GM18867 (cell line): ENCODE results near the gene AGBL1.
"Not testable (repeated sequence)": the region's sequence is repeated elsewhere in the genome, so short reads cannot be mapped to it uniquely, and the experiment has no call there.

ENCODE experiments used
- ATAC-seq: cut with Tn5 transposase; IDR thresholded peaks from one replicate; pipeline ENCODE4 v1.9.1; 2021; ENCODE audit warnings: mild to moderate bottlenecking, moderate library complexity; ENCODE audit not compliant: unreplicated experiment

Gene AGBL1

GRCh38 chr15:86392296-86392695, 312.6 kb downstream of the AGBL1 start:
- no peak for ATAC-seq

DNA sequence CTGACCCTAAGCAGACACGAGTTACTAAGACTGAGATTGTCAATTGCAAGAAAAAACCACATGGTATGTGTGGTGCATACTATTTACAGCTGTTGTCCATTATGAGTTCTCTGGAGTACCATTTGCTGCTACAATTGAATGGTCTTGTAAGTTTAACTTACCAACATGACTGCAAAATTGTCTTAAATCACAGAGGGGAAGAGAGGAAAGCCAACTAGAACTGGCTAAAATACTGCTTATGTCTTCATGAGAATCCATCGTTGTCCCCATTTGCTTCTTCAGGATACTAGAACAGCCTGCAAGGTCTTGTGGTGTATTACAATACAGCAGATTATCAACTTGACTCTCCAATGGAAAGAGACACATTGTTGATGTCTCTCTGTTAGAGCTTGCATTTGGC, 313.2 kb downstream of the AGBL1 start:
- ATAC-seq, result no peak

DNA sequence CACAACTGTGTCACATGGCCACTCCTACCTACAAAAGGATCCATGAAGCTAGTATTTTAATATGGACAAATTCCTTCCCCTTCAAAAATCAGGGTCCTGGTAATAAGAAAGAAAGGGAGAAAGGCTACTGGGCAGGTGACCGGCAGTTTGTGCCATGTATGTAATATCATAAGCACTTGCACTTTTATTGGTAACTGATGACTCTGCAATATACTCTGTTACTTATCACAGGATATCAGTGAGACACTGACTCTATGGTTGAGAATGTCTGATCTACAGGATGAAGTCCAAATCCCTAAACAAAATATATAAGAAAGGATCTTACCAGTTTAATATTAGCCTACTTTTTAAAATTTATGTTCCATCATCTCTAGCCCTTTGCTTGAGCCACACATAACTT, 315.2 kb downstream of the AGBL1 start:
- no peak for ATAC-seq

DNA sequence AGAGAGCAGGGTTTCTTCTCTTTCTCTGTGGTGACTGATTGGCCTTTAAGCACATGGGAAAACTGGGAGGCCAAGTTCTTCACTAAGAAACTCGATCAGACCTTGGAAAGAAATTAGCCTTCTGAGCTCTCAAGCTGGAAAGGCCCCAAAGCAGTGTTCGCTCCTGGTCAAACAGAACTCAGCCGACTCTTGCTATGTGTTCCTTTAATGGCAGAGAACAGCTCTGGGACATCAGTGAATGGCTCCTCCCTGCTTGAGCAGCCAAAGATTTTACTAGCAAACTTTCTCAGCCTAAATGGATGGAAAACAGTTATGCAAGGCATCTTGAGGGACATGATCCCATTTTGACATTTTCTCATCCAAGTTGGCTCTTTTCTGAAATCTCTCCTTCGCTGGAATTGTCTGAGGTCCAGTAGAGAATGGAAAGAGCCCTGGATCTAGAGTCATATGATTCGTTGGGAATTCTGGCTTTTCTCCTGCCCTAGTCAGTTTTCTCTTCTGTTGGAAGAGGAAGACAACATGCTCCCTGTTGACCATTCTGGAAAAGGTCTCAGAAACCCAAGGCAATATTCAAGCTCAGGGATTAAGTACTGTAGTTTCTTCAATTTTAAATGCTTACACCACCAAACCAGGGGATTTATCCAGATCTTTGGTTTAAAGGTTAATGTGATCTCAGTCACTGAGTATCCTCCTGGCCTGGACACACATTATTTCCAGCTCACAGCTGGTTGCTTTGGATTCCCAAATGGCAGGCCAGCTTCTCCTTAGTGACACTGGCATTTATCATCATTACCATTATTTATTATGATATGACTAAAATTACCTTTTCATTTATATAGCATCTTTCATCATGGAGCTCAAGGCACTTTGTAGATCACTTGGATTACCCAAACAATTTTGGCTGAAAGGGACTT, 319.6 kb downstream of the AGBL1 start:
- ATAC-seq, result no peak

DNA sequence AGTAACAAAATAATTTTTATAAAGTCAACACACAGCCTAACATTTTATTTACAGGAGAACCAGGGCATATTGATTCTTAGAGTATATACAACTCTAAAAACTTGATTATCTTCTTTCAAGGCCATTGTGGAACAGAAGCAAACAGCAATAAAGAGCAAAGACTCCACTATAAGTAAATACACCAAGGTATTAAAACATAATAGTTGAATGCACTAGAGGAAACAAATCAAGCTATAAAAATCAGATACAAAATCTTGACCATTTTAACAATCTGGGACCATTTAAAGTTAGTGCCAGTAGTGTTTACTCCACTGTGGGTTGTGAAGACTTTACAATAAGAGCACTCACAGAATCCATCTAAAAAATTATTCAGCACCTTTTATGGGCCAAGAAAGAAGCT, 323.6 kb downstream of the AGBL1 start:
- ATAC-seq, result no peak

DNA sequence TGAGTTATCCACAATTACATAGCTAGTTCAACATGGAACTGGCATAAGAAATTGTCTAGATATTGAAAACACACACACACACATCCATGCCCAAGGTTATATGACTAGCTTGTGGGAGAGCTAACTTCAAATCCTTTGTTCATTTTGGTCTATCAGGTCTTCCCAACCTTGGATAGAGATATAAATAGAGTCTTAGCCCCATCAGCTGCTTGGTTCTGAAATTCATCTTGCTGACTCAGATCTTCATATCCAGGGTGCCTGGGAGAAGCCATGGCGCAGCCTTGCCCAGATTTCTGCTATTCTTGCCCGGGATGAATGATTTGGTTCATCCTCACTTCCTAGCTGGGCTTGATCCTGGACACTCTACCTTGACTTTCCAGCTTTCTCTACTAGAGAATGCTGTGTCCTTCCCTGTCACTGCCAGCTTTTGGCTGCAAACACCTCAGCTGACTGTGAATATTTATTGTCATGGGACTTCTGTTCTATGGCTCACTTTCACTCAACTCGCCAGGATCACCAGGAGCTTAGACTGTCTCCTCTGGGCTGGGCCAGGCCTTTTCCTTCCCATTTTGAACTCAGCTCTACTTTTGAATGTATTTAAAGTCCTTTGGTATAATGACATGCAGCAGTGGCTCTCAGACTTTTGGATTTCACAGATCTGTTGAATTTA, 324.4 kb downstream of the AGBL1 start:
- no peak for ATAC-seq

GRCh38 chr15:86408261-86408660, 328.6 kb downstream of the AGBL1 start:
- ATAC-seq, result no peak

GRCh38 chr15:86411916-86412315, 332.2 kb downstream of the AGBL1 start:
- no peak for ATAC-seq

DNA sequence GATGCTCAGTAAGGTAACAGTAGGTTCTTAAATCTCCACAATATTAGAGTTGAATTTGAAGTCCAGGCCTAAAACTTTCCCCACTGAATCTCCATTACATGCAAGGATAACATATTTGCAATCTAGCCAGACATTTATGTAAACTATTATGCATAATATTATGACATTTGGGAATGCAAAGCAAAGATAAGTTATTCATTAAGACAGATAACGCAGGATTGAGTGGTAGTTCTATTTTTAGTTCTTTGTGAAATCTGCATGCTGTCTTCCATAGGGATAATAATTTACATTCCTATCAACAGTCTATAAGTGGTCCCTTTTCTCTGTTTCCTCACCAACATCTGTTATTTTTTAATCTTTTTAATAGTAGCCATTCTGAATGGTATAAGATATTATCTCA, 333.5 kb downstream of the AGBL1 start:
- no peak for ATAC-seq

- no peak for ATAC-seq
These were observed 346.1 kb downstream of the AGBL1 start for GRCh38 chr15:86425746-86426145.

- no peak for ATAC-seq
These were observed 353.2 kb downstream of the AGBL1 start for GRCh38 chr15:86432861-86433260.

DNA sequence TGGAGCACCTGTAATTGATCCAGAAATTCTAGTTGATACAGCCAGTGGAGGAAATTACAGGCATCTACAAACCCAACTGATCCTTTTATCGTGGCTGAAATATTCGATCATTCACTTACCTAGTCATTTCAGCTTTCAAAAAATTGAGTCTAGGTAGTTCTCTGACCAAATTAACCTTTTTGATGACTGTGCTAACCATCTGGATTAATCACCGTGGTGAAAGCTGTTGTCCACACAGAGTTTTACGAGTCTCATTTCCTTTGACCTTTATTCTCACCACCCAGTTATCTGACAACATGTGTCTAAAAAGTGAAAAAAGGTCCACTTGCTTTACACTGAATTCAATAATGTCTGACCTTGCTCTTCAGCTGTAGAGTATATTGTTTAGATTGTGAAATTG, 354.3 kb downstream of the AGBL1 start:
- ATAC-seq, result no peak

- no peak for ATAC-seq
These were observed 359.9 kb downstream of the AGBL1 start for GRCh38 chr15:86439614-86440013.

DNA sequence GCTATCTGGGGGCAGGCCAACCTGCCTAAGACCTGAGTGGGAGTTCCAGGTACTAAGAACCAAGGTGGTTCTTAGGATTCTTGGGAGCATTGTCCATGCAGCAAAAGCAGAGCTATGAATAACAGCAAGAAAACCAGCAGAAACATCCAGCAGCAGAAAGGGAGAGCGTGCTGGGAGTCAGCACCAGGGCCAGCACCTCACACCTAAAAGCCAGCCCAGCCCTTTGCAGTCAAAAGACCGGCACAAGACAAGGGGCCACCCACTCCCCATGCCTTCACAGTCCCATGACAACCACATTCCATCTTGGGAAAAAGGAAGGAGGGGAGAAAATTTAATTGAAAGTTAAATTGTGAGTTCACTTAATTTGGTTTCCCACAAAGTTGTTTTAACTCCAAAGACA, 364.9 kb downstream of the AGBL1 start:
- ATAC-seq, result no peak

- ATAC-seq, result no peak
These were observed 366.0 kb downstream of the AGBL1 start for GRCh38 chr15:86445579-86446252.

DNA sequence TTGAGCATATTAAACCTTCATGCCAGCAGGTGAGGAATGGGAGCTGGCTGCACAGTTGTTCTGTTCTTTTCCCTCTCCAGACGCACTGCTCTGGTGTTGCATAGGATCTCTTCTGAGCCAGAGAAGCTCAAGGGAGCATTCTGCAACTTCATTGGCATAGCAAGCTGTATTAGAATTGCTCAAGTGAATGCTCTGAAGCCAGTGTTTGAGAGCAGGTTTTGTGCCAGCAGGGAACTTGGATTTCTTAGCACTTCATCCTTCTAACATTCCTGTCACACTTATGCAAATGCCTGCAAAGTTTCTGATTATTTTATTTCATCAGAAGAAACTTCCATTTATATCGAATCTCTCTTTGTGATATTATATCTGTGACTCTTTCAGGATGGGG, 366.6 kb downstream of the AGBL1 start:
- no peak for ATAC-seq

- not testable (repeated sequence) for ATAC-seq
These were observed 385.9 kb downstream of the AGBL1 start for GRCh38 chr15:86465470-86466039.

DNA sequence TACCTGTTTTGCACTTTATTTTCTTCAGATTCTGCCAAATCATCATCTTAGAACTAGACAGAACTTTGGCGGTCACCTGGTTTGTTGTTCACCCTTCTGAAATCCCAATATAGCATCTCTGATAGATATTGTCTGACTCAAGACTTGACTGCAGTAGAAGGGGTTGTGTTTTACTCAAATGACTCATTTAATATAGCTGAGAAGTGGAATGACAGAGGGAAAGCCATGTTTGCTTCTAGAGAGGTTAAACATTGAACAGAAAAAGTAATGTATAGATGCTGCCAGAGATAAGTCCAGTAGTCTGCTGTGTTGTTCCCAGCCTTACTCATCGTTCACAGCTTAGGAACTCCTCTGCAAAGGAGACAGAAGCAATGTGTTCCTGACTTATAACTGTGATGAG, 402.0 kb downstream of the AGBL1 start:
- ATAC-seq, result no peak

- no peak for ATAC-seq
These were observed 404.3 kb downstream of the AGBL1 start for GRCh38 chr15:86483936-86484335.

DNA sequence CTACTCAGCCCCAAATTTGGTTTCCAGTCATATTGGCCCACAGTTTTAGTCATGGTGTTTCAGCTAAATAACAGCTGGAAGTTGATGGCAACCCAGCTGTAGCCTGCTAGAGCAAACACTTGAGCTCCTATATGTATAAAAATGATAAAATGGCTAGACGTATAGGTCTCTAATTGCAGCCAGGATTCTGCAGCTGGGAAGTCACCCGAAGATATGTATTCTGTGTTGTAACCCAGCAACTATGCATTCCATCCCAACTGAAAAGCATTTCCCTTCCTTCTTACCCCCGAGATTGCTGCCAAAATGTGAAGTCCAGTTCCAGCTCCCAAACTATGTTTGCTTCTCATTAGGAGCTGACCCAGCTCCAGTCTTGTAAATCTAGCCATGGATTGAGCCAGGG, 408.4 kb downstream of the AGBL1 start:
- no peak for ATAC-seq

DNA sequence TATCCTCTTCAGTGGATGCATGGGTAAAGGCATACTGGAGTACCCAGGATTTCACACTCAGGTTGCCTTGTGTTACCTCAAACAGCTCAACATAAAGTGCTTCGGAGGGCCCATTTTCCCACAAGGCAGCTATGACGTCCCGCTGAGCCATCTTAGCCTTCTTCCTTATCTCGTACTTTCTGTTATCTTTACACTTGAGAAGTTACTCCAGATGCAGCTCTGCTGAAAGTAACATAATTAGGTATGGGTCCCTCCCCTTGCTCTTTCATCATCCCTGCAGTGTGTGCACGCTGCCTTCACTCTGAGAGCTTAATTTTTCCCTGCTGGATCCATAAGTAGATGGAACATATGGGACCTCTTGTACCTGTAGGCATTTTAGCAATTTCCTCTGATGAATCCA, 410.3 kb downstream of the AGBL1 start:
- no peak for ATAC-seq
